Effector memory CD8-positive, alpha-beta T cell (primary cell): ENCODE results near the gene ALDH1A2.
"Not testable (repeated sequence)": the region's sequence is repeated elsewhere in the genome, so short reads cannot be mapped to it uniquely, and the experiment has no call there.

Source experiments
- ATAC-seq: fragments of 150-1000 bp; cut with Tn5 transposase; replicated peaks from 2 replicates; pipeline ENCODE4 v1.10.0; 2021; ENCODE audit warnings: mild to moderate bottlenecking, moderate library complexity
- DNase-seq, 3 experiments: peaks; one replicate each; pipeline ENCODE4 v3.0.0; 2021
- H3K27ac Mint-ChIP-seq, 2 donors: one replicate each; pipeline ENCODE4 v1.8.0; 2022; ENCODE audit warnings: mild to moderate bottlenecking in 2 of 2, mixed read lengths in 2 of 2, moderate library complexity in 2 of 2
- H3K27me3 Mint-ChIP-seq, 2 donors: one replicate each; pipeline ENCODE4 v1.8.0; 2022; ENCODE audit warnings: mixed read lengths in 2 of 2
- H3K36me3 Mint-ChIP-seq: one replicate; pipeline ENCODE4 v1.8.0; 2022; ENCODE audit warnings: mild to moderate bottlenecking, moderate library complexity, mixed read lengths; ENCODE audit not compliant: insufficient read depth
- H3K4me1 Mint-ChIP-seq, 2 donors: one replicate each; pipeline ENCODE4 v1.8.0; 2022; ENCODE audit warnings: low read depth in 2 of 2, mixed read lengths in 2 of 2
- H3K4me3 Mint-ChIP-seq, 2 donors: one replicate each; pipeline ENCODE4 v1.8.0; 2022; ENCODE audit warnings: mild to moderate bottlenecking in 2 of 2, mixed read lengths in 2 of 2, moderate library complexity in 2 of 2
- H3K9me3 Mint-ChIP-seq, 2 donors: one replicate each; pipeline ENCODE4 v1.8.0; 2022; ENCODE audit warnings: mixed read lengths in 2 of 2

The ALDH1A2 gene

GRCh38 chr15:58081891-58082290, 16.4 kb upstream of the ALDH1A2 start:
- H3K4me1 Mint-ChIP-seq: no peaks in the 10 kb centered on the region
- no peak for ATAC-seq

GRCh38 chr15:58081456-58081855, 15.9 kb upstream of the ALDH1A2 start:
- no peak for DNase-seq
- no peaks in the 10 kb centered on the region for H3K4me1 Mint-ChIP-seq
- H3K4me3 Mint-ChIP-seq: no peak overlapping the region
- no peaks in the 10 kb centered on the region for H3K36me3 Mint-ChIP-seq
- H3K27ac Mint-ChIP-seq: no peak overlapping the region
- no peaks in the 10 kb centered on the region for H3K9me3 Mint-ChIP-seq
- H3K27me3 Mint-ChIP-seq: peaks cover 52 to 59% of the 10 kb centered on the region in 2 donors
- ATAC-seq: no peak

More at GRCh38 chr15:58081891-58082290, 16.4 kb upstream of the ALDH1A2 start:
- Mint-ChIP-seq H3K4me3 (no peak overlapping the region), H3K36me3 (no peaks in the 10 kb centered on the region), H3K27ac (no peak overlapping the region), H3K27me3 (peaks cover 55 to 63% of the 10 kb centered on the region in 2 donors), H3K9me3 (no peaks in the 10 kb centered on the region)
- DNase-seq: no peak

- not testable (repeated sequence) for H3K27ac Mint-ChIP-seq, H3K36me3 Mint-ChIP-seq, H3K4me1 Mint-ChIP-seq, H3K9me3 Mint-ChIP-seq, H3K4me3 Mint-ChIP-seq, DNase-seq, ATAC-seq
- H3K27me3 Mint-ChIP-seq: peaks cover 47 to 54% of the 10 kb centered on the region in 2 donors
Observed at GRCh38 chr15:58080959-58081358, 15.4 kb upstream of the ALDH1A2 start.

DNA sequence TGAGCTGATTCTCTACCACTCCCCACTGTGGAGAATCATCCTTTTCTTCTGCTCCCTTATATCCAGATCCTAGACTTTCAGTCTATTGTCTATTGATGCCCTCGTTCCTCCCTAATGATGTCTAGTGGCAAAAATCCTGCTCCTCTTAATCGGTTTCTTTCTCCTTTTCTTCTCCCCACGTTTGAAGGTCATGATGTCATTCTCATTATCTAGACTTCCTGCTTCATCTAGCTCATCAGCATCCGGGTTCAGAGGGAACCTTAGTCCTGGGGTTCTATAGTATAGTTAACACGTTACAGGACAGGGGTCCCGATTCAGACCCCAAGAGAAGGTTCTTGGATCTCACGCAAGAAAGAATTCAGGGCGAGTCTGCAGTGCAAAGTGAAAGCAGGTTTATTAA, 14.9 kb upstream of the ALDH1A2 start:
- ATAC-seq: no peak
- Mint-ChIP-seq H3K36me3 (no peaks in the 10 kb centered on the region), H3K9me3 (no peaks in the 10 kb centered on the region), H3K27ac (no peak overlapping the region), H3K4me1 (no peaks in the 10 kb centered on the region), H3K4me3 (no peak overlapping the region), H3K27me3 (peaks cover 47 to 50% of the 10 kb centered on the region in 2 donors)
- DNase-seq: no peak

- Mint-ChIP-seq H3K9me3 (no peaks in the 10 kb centered on the region), H3K4me3 (no peak overlapping the region), H3K27me3 (peaks cover 50 to 52% of the 10 kb centered on the region in 2 donors), H3K4me1 (no peaks in the 10 kb centered on the region), H3K27ac (no peak overlapping the region), H3K36me3 (no peaks in the 10 kb centered on the region)
- ATAC-seq (no peak), DNase-seq (no peak)
Observed at GRCh38 chr15:58078591-58078990, 13.1 kb upstream of the ALDH1A2 start.

DNA sequence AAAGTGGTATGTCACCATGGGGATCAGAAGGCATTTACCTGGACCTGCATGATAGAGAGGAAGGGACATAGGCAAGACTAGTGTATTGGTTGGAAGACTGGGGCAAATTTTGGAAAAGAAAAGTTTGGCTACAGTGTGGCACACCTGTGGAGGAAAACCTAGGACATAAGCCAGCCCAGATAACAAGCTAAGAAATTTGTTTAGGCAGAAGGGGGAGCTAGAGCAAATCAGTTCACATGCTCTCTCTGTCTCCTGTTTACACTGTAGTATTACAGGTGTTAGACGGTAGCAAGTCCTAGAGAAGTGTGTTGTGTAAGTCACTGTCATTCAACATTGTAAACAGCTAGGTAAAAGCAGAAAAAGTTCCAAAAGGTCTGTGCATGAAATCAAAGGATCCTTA, 11.9 kb upstream of the ALDH1A2 start:
- H3K27ac Mint-ChIP-seq: no peak overlapping the region

DNA sequence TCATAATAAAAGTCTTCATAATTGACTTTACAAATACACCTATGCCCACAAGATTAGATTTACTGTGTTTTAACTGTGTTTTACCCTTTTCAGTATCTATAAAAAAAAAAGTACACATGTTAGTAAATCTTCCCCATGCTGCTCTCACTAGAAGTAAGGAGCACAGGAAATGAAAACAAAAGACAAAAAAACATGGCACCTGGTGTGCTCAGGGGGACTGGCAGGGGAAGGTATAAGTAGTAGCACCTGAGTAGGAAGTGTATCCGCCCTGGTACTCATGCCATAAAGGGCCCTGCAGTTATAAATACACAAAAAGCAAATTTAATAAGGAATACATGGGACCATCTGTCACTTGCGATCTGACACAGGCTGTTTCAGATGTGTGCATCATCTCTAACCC, 8.9 kb upstream of the ALDH1A2 start:
- Mint-ChIP-seq H3K27me3 (peaks cover 66 to 69% of the 10 kb centered on the region in 2 donors), H3K27ac (no peak overlapping the region), H3K36me3 (no peaks in the 10 kb centered on the region), H3K4me3 (no peak overlapping the region), H3K9me3 (no peaks in the 10 kb centered on the region), H3K4me1 (no peaks in the 10 kb centered on the region)
- DNase-seq: no peak
- ATAC-seq: no peak

More for the DNA sequence above, 11.9 kb upstream of the ALDH1A2 start:
- no peaks in the 10 kb centered on the region for H3K36me3 Mint-ChIP-seq
- H3K4me1 Mint-ChIP-seq: no peaks in the 10 kb centered on the region
- no peak for DNase-seq
- peaks cover 51% of the 10 kb centered on the region in 2 donors for H3K27me3 Mint-ChIP-seq
- no peaks in the 10 kb centered on the region for H3K9me3 Mint-ChIP-seq
- H3K4me3 Mint-ChIP-seq: no peak overlapping the region
- ATAC-seq: no peak

DNA sequence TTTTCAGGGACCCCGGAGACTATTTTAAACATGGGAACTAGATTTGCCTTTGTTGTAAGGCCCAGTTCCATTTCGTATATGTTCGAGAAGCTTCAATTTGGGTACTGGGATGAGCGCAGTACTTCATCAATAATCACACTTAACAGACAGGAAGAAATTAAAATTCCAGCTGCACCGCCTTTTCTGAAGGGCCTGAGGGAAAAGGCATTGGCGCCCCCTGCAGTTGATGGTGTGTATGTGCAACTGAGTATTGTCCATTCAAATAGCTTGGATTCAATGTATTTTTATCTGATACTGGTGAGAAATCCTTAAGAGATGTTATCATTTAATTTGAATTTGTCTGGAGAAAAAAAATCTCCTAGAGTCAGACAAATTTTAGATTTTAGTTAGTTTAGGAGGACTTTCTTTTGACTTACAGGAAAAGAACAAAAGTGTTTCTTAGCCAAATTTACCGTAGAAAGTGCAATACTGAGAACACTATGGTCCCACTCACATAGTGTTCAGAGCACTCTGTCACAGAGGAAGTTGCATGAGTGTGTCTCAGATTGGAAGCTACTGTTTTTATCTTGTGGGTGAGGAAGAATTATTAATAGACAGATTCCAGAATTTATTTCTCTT, 5.4 kb upstream of the ALDH1A2 start:
- DNase-seq: no peak

DNA sequence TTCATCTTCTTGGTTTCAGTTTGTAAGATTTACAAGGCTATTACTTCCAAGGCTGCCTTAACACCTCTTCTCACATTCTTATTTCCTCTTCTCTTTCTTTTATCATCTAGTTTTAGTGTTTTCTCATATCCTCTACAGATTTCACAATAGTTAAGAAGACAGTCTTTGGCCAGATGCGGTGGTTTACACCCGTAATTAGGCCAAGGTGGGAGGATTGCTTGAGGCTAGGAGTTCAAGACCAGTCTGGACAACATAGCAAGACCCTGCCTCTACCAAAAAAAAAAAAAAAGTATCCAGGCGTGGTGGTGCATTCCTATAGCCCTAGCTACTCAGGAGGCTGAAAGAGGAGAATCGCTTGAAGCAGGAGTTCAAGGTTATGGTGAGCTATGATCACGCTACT, 3.5 kb upstream of the ALDH1A2 start:
- Mint-ChIP-seq H3K4me1 (peaks cover 6 to 7% of the 10 kb centered on the region in 2 donors), H3K4me3 (no peak overlapping the region), H3K27me3 (peaks cover 70 to 76% of the 10 kb centered on the region in 2 donors), H3K36me3 (no peaks in the 10 kb centered on the region), H3K27ac (no peak overlapping the region), H3K9me3 (no peaks in the 10 kb centered on the region)
- DNase-seq (no peak), ATAC-seq (no peak)

More for the DNA sequence above, 5.4 kb upstream of the ALDH1A2 start:
- H3K27me3 Mint-ChIP-seq: peaks cover 71 to 78% of the 10 kb centered on the region in 2 donors
- H3K27ac Mint-ChIP-seq: no peak overlapping the region
- ATAC-seq: no peak
- no peak overlapping the region for H3K4me3 Mint-ChIP-seq
- H3K9me3 Mint-ChIP-seq: no peaks in the 10 kb centered on the region
- H3K4me1 Mint-ChIP-seq: peaks cover 6 to 7% of the 10 kb centered on the region in 2 donors
- no peaks in the 10 kb centered on the region for H3K36me3 Mint-ChIP-seq

DNA sequence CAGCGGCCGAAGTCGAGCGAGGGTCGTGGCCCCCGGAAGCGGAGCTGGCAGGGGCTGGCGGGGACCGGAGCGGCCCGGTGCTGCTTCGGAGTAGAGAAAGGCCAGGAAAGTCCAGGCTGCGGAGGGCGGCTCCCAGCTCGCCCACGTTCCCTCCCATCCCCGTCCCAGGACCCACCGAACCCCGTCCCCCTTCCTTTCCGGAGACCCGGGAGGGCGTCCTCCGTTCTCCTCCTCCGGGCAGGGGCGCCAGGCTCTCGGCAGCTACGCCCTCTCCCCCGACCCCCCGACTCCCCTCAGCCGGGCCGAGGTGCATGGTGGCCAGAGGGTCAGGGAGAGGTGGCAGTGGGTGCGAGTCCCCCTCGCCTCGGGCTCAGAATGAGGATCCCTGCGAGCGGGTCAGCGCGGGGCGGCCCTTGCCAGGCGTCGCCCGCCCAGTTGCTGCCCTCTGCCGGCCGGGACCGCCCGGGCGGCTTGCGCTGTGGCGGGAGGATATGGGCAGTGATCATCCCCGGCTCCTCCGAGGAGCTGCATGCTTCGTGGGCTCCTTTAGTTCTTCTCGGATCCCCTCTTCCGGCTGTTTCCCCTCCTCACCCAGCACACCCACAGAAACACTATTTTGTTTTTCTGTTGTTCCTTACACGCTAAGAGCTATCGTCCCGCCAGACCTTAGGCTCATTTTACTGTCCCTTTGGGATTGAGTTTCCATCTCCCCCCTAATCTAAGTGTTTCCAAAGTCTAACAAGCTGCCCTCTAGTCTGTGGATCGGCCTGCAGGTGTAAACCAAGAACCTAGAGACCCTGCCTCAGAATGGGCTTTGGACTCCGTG, 744 bp upstream of the ALDH1A2 start:
- ATAC-seq (peak; percentile 80), DNase-seq (peak in 2 of 3 experiments; percentile 12 to 13)
- H3K4me1 Mint-ChIP-seq: peaks cover 6 to 7% of the 10 kb centered on the region in 2 donors
- no peak overlapping the region for H3K27ac Mint-ChIP-seq
- peaks cover 71 to 75% of the 10 kb centered on the region in 2 donors for H3K27me3 Mint-ChIP-seq
- no peaks in the 10 kb centered on the region for H3K36me3 Mint-ChIP-seq
- H3K9me3 Mint-ChIP-seq: no peaks in the 10 kb centered on the region
- peak overlapping the region; percentile 66 to 75 for H3K4me3 Mint-ChIP-seq

DNA sequence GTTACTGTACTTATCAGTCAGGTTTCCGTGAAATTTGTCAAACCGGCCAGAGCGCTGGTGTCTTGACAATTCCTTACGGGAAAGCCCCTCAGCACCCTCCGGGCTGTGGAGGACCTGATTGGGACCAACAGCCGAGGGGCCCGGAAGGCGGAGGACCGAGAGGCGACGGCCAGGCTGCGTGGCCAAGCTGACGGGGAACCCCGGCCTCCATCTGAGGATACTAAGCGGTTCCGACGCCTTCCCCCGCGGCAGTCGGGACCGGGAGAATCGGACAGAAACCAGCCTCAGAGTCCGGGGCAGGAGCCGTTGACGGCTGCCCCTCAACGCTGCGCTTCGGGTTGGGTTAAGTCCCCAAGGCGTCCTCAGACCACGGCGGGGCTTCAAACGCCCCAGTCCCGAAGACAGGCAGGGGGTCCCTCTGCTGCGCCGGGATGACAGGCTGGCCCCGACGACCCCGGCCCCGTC, 499 bp downstream of the ALDH1A2 start:
- peaks cover 6 to 7% of the 10 kb centered on the region in 2 donors for H3K4me1 Mint-ChIP-seq
- peak overlapping the region in 1 of 2 donors; percentile 58 for H3K4me3 Mint-ChIP-seq
- DNase-seq: no peak
- no peak for ATAC-seq
- no peaks in the 10 kb centered on the region for H3K36me3 Mint-ChIP-seq
- no peaks in the 10 kb centered on the region for H3K9me3 Mint-ChIP-seq
- peaks cover 62 to 68% of the 10 kb centered on the region in 2 donors for H3K27me3 Mint-ChIP-seq
- no peak overlapping the region for H3K27ac Mint-ChIP-seq

DNA sequence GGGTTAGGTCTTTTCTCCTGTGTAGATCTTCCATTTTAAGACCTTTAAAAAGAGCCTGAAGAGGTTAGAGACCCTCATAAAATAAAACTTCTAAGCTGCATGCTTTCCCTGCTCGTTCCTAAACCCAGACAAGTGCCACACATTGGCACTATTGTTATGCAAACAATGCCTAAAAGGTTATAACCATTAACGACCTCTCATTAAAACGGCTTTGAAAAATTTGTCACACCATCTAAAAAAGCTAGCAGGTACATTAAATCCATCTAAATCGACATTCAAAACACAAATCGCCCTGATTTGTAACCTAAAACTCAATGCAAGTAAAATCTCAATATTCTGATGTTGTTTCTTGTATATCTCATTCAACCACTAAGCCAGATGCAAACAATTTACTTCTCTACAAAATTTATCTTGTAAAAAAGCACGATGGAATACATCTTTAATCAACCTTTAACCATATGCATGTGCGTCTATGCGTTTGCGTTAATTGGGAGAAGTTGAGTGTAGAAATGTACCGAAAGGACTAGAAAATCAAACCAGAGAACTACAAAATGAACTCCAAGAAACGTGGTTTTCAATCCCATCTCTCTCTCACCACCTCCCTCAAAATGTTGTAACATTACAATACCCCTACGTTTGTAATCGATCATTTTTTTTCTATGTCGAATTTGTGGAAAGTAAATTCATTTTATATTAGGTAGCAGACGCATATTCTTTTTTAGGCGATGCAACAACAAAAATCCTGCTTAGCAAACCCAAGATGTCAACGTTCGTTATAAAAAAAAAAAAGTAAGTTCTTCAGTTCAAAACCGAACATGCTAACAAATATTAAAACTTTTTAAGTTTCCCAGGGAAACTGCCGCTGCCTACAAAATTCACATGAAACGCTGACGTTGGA, 1.2 kb downstream of the ALDH1A2 start:
- H3K4me3 Mint-ChIP-seq: peak overlapping the region in 1 of 2 donors; percentile 6
- no peaks in the 10 kb centered on the region for H3K36me3 Mint-ChIP-seq
- ATAC-seq (no peak), DNase-seq (no peak)
- H3K27ac Mint-ChIP-seq: no peak overlapping the region
- no peaks in the 10 kb centered on the region for H3K9me3 Mint-ChIP-seq
- peaks cover 6 to 7% of the 10 kb centered on the region in 2 donors for H3K4me1 Mint-ChIP-seq
- peaks cover 62 to 67% of the 10 kb centered on the region in 2 donors for H3K27me3 Mint-ChIP-seq

DNA sequence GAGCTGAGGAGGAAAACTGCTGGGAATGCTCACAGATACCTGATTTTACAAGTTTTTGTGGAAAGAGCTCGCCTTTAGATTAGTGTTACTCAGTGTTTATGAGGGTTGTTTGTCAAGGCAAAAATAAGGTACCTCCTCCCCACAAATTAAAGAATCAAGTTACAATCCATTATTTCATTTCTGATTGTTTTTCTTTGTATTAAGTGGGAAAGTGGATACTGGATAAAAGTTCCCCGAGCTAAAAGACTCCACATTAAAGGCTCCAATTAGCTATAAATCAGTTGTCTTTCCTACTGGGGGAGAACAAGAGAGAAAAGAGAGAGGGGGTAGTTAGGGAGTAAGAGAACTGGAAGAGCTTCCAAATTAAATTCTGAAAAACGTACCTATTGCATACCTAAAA, 1.9 kb downstream of the ALDH1A2 start:
- DNase-seq: no peak
- Mint-ChIP-seq H3K4me1 (peaks cover 6 to 7% of the 10 kb centered on the region in 2 donors), H3K4me3 (no peak overlapping the region), H3K27ac (no peak overlapping the region), H3K36me3 (no peaks in the 10 kb centered on the region), H3K27me3 (peaks cover 57 to 64% of the 10 kb centered on the region in 2 donors), H3K9me3 (no peaks in the 10 kb centered on the region)
- ATAC-seq: no peak
